Activated T-helper 1 cell treated with anti-CD3 and anti-CD28 coated beads, Interleukin-2, amount 50 U/mL, for 16 hours (primary cell): Measurements from ENCODE around the gene SH3D21.

ENCODE experiments used
- DNase-seq, 2 donors: peaks; one replicate each; pipeline ENCODE4 v3.0.0-alpha.2; 2020; ENCODE audit warnings: low read depth in 1 of 2, low spot score in 1 of 2

The SH3D21 gene

GRCh38 chr1:36329817-36330216, 23.6 kb downstream of the SH3D21 start:
- no peak for DNase-seq

- DNase-seq: no peak
Observed at GRCh38 chr1:36330940-36331339, 24.8 kb downstream of the SH3D21 start.

DNA sequence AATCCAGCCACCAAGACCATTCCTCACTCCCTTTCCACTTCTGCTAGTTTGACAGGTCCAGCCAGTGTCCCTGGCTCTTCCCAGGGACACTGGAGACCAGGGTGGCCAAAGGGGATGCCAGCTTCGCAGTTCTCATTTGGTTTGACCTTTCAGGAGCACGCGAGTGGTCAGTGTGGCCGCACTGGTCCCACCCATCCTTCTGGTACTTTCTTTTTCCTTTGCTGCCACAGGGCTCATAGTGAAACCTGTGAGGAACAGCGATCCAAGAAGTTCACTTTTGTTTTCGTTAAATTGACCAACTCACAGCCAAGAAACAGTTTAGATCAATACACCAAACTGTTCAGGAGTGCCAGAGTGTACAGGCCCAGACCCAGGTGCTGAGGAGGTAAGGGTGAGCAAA, 31.7 kb downstream of the SH3D21 start:
- DNase-seq: no peak

DNA sequence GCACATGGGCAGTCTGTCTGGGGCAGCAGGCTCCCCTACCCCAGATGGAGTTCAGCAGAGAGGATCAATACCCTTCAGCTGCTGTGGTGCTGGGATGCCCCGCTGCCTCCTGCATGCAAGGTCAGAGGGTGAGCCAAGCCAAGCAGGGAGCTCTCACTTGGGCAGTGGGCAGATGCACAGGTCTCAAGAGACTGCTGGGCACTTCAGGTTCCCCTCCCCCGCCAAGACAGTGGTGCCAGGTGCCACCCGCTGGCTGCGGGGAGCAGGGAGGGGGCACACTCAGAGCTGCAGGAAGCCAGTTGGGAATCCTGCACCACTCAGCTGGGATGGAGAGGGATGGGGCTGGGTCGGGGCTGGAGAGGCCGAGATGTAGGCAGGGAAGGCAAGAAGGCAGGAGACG, 33.0 kb downstream of the SH3D21 start:
- no peak for DNase-seq

DNA sequence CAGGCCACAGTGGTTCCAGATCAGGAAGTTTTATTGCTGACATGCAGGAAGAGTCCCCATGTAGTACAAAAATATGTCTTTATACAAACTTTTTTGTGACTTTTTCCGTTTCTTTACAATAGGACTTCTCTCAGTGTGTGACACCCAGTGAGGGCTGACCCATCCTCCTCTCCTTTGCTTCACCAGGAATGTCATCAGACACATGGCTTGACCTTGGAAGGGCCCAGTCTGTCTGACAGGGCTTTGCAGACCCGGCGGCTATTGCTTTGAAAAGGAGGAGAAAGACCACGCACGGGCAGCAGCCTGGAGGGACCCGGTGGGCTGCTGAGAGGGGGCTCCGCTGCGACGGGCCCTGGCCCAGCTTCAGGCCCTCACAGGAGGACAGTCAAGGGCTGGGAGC, 33.4 kb downstream of the SH3D21 start:
- no peak for DNase-seq

- no peak for DNase-seq
Observed at GRCh38 chr1:36341626-36342320, 35.6 kb downstream of the SH3D21 start.

- DNase-seq: peak in 1 of 2 donors; percentile 32
Observed at GRCh38 chr1:36342426-36343185, 36.4 kb downstream of the SH3D21 start.

DNA sequence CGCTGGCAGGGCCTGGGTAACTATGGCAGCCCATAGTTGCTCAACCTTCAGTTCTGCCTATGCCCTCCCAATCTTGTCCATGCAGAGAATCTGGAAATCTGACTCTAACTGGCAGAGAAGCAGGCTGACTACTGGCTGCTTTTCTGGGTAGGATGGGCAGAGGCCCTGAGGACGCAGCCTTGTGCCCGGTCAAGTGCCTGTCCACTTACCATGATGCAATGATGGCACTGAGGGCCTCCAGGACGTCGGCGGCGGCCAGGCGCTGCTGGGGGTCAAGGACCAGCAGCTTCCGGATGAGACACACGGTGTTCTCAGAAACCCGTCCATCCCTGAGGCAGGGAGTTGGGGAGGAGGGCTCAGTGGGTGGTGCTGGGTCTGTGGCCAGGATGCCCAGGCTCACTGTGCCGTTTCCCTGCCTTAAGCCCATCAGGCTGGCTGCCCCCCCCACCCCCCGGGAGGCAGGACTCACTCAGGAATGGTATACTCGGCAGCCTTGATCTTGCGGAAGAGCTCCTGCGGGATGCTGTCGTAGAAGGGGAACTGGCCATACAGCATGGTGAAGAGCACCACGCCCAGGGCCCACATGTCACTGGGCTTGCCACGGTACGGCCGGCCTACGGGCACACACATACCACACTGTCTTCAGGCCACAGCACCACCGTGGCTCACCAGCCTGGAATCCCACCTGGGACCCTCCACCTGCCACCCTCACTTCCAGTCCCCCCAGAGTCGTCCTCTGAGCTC, 37.7 kb downstream of the SH3D21 start:
- no peak for DNase-seq

DNA sequence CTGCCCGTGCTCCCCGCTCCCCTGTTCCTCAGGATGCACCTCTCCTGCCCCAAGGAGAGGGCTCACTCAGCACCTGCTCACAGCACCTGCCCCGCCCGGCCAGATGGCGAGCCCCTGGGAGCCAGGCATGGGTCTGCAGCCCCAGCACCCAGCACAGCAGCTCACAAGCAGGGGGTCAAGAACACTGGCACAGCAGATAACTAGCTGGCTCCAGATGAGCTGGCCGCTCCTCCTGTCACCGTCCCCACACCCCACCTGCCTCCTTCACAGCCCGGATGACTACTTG, 38.2 kb downstream of the SH3D21 start:
- DNase-seq: no peak

- no peak for DNase-seq
Observed at GRCh38 chr1:36345353-36345752, 39.2 kb downstream of the SH3D21 start.

DNA sequence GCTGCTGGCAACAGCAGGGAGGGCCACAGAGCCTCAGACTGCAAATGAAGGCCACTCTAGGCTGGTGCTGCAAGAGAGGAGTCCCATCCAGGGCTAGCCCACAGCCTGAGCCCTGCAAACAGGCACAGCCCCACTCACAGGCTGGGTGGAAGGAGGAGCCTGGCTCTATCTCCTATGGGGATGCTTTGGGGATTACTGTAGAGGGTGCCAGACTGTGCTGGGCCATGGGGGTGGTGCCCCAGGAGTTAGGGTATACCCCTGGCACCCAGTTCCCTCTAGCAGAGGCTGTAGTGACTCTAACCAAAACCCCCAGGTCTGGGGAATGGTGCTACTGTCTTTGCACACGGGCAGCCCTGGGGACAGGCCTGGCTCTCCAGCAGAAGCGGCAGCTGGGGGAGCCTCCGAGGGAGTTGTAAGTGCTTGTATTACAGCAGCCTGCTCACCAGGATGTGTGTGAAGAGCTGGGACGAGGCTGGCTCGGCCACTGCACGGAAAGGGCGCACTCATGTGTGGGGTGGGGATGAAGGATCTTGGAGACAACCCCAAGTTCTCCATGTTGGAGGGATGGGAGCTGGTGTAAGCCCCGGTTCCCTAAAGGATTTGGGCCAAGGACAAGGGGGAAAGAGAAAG, 40.7 kb downstream of the SH3D21 start:
- no peak for DNase-seq

DNA sequence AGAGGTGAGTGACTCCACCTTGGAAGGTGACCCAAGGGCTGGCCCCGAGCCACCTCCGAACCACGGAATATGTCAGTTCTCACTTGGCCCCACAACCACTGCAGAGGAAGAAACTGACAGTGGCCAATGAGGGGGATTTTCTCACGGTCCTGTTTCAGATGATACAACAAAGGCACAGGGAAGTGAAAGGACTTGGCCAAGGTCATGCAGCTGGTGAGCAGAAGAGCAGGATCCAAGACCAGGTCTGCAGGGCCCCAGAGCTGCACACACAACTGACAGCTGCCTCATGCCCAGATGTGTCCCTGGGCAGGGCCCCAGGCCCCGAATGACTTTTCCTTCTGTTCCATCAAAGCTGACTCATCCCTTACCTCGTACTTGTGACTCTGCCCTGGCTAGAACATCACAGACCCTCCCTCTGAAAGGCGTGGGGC, 43.1 kb downstream of the SH3D21 start:
- DNase-seq: no peak

DNA sequence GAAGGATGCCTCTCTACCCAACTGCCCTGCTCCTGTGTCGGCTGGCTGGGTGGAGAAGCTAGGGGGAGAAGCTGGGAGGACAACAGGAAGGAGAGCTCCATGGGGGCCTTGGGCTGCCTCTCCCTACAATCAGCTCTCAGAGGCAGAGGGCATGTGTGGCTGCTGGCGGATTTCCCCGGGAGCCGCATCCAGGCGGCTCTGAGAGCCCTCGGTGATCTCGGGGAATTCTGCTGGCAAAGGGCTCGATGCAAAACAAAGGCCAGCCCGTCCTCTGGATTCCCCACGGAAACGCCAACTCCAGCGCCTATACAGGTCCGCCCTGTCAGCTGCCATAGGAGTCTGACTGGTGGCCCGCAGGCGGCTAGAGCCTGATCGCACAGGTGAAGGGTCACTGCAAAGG, 43.7 kb downstream of the SH3D21 start:
- DNase-seq: no peak

DNA sequence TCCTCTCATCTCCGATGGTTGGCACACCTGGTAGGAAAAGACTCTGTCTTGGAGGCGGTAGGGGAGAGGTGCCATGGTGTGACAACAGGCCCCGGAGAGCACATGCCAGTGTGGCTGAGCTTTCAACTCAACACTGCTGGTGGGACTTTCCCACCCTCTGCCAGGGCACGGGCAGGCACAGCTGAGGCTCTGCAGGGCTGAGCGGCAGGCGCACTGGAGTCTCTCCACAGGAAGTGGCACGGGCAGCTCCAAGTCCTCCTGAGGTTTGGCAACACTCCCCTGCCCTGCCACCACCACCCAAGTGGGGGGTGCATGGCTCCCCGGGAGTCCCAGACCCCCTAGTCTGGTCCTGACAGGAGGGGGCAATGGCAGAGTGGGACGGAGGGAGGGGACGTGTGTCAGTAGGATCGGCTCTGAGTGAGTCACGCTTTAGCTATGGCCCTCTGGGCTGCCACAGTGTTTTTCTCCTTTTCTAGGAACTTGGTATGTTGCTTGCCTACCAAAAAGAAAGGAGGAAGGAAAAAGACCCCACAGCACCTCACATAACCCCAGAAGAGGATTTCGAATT, 44.6 kb downstream of the SH3D21 start:
- no peak for DNase-seq

GRCh38 chr1:36351227-36351977, 45.2 kb downstream of the SH3D21 start:
- DNase-seq: no peak

DNA sequence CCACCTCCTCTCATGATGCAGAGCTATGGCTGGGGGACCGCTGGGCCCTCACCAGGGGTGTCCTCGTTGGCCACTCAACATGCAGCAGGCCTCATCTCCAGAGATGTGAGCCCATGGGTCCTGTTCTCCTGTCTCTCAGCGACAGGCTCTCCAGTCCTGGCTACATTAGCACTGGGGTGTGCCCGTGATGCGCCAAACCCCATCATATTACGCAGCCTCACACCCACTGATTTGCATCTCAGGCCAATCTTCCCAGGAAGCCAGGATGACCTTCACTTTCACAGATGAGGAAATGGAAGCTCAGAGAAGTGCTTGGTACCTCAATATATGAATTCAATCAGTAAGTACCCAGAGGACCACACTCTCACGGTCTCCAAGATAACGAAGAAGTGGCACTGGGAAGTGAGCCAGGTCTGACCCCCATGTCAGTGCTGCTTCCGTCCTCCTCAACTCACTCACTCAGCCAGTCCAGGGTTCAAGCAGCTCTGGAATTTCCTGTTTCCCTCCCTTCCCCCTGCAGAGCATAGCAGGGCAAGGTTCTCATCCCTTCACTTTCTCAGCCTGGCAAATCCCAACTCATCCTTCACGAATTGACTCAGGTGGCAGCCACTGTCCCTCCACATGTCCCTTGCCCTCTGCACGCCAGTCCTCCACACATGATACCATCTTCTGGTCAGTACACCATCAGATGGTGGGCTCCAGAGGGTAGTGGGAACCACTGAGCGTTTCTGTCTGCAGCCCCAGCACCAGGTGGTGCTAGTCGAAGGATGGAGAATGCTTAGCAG, 46.1 kb downstream of the SH3D21 start:
- DNase-seq: no peak

DNA sequence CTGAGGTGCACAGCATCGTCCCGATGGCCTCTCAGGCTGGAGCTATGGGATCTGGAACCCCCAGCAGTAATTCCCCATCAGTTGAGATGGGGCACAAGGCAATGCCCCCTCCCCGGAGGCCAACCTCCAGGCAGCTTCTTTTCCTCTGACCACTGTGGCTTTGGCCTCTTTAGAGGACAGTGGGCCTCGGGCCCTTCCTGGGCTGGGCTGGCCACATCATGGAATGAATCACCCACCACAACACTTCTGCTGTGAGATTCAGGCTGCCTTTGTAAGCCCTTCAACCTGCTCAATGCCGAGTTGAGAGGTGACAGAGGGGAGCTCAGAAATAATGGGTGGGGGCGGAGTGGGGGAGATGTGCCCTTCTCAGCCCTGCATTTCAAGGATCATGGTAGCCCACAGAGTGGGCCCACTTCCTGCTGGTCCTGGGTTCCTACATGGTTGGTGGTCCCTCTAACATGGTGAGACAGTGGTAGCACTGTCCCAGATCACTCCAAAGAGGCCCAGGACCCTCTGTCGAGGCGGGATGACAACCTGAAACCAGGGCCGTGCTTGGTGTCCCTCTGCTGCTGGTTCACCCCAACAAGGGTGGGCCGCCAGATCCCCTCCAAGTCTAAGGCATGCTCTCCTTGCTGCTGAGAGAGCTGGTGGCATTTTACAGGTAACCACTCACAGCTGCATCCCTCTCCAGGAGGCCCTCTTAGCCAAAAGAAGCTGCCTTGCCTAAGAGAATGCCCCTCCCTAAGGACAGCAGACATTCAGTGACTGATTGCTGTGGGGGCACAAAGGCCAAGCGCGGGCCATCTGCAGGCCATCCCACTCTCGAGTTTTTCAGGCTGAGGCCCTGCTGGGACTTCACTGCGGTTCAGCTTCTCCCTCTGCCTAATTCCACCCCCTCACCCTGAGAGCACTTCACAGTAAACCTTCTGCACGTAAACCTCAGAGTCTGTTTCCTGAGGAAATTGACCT, 47.0 kb downstream of the SH3D21 start:
- no peak for DNase-seq

DNA sequence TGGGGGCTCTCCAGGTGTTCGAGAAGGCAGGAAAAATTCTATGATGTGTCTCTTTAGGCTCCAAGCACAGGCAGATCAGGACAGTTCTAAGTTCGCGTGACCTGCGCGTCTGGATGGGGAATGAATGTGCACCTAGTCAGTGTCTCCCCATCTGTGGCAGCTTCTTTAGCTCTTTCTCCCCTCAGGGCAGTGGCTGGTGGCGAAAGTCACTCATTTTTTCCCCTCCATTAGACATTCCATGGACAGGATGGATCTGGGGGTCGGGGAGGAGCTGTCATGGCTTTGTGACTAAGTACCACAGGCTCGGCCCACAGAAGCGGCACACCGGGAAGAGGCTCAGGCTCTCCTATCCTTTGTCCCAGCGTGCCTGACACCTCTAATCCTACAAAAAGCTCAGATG, 48.3 kb downstream of the SH3D21 start:
- no peak for DNase-seq

- no peak for DNase-seq
Observed at GRCh38 chr1:36355811-36356210, 49.6 kb downstream of the SH3D21 start.
